ENCODE data around the gene SH3PXD2A. TPM values are rescaled to one million over a fixed set of nuclear protein-coding genes. Genes with fewer than 3 reads are reported as not detected.
A peak's percentile ranks its signal among the peaks of the same experiment; 100 is the strongest.
"Not testable (repeated sequence)": the region's sequence is repeated elsewhere in the genome, so short reads cannot be mapped to it uniquely, and the experiment has no call there.

The SH3PXD2A gene
- total RNA-seq, 4 donors from 2014 or later: 35.0 to 54.8 (median 45.4) TPM

GRCh38 chr10:103610921-103611511, 244.4 kb downstream of the SH3PXD2A start:
- intact Hi-C loops (cut with DNase I; ENCODE audit: low total_unique reads): no loop called here
- WGBS, 2 donors: 77 to 78% methylated on average over 9 of the region's 9 CpGs
- H3K4me3 ChIP-seq (ENCODE audit: low read depth, poor library complexity, severe bottlenecking): no peak overlapping the region
- TF ChIP-seq CTCF (IDR thresholded peaks at IDR 0.05) (no peak), POLR2A (IDR thresholded peaks at IDR 0.05) (no peak)
- DNase-seq (ENCODE audit: low spot score in 2 of 2): no peak

- no peak for DNase-seq (ENCODE audit: low spot score in 2 of 2)
- no peak for TF ChIP-seq CTCF (IDR thresholded peaks at IDR 0.05)
- TF ChIP-seq POLR2A (IDR thresholded peaks at IDR 0.05): no peak
- no peak overlapping the region for H3K4me3 ChIP-seq (ENCODE audit: low read depth, poor library complexity, severe bottlenecking)
- 38 to 64% methylated on average over 2 of the region's 2 CpGs for WGBS, 2 donors
- intact Hi-C loops (cut with DNase I; ENCODE audit: low total_unique reads): no loop called here
These were observed 245.3 kb downstream of the SH3PXD2A start for GRCh38 chr10:103610083-103610472.

- 90 to 93% methylated on average over 8 of the region's 8 CpGs for WGBS, 2 donors
- no peak overlapping the region for H3K4me3 ChIP-seq (ENCODE audit: low read depth, poor library complexity, severe bottlenecking)
- intact Hi-C loops (cut with DNase I; ENCODE audit: low total_unique reads): loop anchor here (10.0 kb wide), 1 partner anchor 255 kb away; no protein-coding TSS in a partner anchor
- TF ChIP-seq POLR2A (IDR thresholded peaks at IDR 0.05) (no peak), CTCF (IDR thresholded peaks at IDR 0.05) (no peak)
- DNase-seq (ENCODE audit: low spot score in 2 of 2): no peak
These were observed 245.9 kb downstream of the SH3PXD2A start for GRCh38 chr10:103609231-103610082.

- not testable (repeated sequence) for DNase-seq (ENCODE audit: low spot score in 2 of 2); H3K4me3 ChIP-seq (ENCODE audit: low read depth, poor library complexity, severe bottlenecking)
- 85 to 94% methylated on average over 10 of the region's 11 CpGs for WGBS, 2 donors
- intact Hi-C loops (cut with DNase I; ENCODE audit: low total_unique reads): loop anchor here (10.0 kb wide), 1 partner anchor 257 kb away; no protein-coding TSS in a partner anchor
These were observed 247.3 kb downstream of the SH3PXD2A start for GRCh38 chr10:103608056-103608455.

- not testable (repeated sequence) for H3K4me3 ChIP-seq (ENCODE audit: low read depth, poor library complexity, severe bottlenecking); DNase-seq (ENCODE audit: low spot score in 2 of 2)
- WGBS, 2 donors: 97% methylated on average over 19 to 23 of the region's 32 CpGs
- intact Hi-C loops (cut with DNase I; ENCODE audit: low total_unique reads): loop anchor here (10.0 kb wide), 1 partner anchor 258 kb away; no protein-coding TSS in a partner anchor
These were observed 248.3 kb downstream of the SH3PXD2A start for GRCh38 chr10:103607051-103607450.

GRCh38 chr10:103606097-103606438, 249.3 kb downstream of the SH3PXD2A start:
- intact Hi-C loops (cut with DNase I; ENCODE audit: low total_unique reads): loop anchor here (10.0 kb wide), 1 partner anchor 259 kb away; no protein-coding TSS in a partner anchor
- DNase-seq (ENCODE audit: low spot score in 2 of 2); H3K4me3 ChIP-seq (ENCODE audit: low read depth, poor library complexity, severe bottlenecking): not testable (repeated sequence)
- WGBS, 2 donors: 72 to 78% methylated on average over 1 of the region's 1 CpG

- 62 to 66% methylated on average over 12 of the region's 12 CpGs for WGBS, 2 donors
- intact Hi-C loops (cut with DNase I; ENCODE audit: low total_unique reads): loop anchor here (10.0 kb wide), 1 partner anchor 259 kb away; no protein-coding TSS in a partner anchor
- peak in 1 of 2 donors; percentile 43 for DNase-seq (ENCODE audit: low spot score in 2 of 2)
These were observed 249.8 kb downstream of the SH3PXD2A start for GRCh38 chr10:103605359-103606096.

More at GRCh38 chr10:103605359-103606096, 249.8 kb downstream of the SH3PXD2A start:
- TF ChIP-seq CTCF (IDR thresholded peaks at IDR 0.05) (peak in 1 of 3 donors; percentile 46), POLR2A (IDR thresholded peaks at IDR 0.05) (no peak)
- no peak overlapping the region for H3K4me3 ChIP-seq (ENCODE audit: low read depth, poor library complexity, severe bottlenecking)
